GM21529 (cell line): ENCODE measurements around the gene IHH.

ENCODE experiments used
- ATAC-seq: cut with Tn5 transposase; IDR thresholded peaks from one replicate; pipeline ENCODE4 v1.9.1; 2021; ENCODE audit not compliant: unreplicated experiment

The IHH gene

DNA sequence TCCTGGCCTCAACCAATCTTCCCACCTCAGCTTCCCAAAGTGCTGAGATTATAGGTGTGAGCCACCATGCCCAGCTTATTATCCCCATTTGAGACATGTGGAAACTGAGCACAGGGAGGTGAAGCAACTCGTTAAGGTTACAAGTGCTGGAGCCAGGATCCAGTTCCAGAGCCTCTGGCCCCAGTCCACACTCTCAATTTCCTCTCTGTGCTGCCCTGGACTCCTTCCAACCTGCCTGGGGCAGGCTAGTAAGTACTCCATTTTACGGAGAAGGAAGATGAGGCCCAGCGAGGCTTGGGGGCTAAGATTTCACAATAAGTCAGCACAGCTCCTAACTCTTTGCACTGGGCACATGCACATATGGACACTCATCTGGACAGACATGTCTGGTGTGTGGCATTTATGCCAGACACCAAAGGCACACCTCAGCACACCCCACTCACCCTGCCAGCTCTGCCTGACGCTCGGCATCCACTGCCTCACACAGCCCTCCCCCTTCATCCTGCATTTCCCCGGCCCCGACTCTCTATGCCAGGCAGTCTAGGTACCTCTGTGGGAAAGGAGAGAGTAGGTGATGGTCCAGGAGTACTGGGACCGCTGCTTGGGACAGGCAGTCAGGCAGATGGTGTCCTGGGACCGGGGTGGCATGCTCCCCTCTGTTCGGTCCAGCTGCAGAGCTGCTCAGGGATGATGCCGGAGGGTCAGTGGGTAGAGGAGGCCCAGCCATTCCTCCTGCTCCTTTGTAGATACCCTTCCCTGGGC lies 39.9 kb downstream of the IHH start:
- ATAC-seq, result no peak

DNA sequence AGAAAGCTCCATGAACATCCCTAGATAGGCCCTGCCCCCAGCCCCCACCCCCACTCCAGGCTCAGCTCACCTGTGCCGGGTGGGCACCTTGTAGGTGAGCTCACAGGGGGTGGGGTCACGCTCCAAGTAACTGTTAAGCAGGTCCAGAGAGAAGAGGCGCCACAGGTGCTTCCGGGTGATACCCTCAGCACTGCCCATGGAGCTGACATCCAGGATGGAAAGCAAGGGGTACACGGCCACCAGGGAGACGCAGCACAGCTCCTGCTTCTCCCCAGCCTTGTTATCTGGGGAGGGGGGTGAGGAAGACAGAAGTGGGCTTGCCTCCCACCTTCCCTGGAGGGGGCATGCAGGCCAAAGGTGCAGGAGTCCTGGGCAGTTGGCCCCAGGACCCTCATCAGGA lies 41.3 kb downstream of the IHH start:
- ATAC-seq, result no peak

DNA sequence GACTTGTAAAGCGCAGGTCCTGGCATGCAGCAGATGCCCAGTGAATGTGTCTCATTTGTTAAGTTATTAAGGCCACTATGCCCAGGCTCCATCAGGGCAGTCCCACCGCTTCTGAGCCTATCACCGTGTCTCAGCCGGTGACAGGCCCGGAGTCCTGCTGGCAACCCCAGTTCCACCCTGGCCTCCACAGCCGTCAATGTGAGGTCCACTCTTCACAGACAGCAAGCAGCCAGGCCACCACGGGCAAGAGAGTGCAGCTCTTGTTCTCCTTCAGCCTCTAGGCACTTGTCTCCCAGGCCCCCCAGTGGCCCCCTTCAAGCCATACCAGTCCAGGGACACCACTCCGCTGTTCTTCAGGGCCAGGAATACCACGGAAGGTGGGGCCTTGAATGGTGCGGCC lies 42.0 kb downstream of the IHH start:
- ATAC-seq, result no peak

DNA sequence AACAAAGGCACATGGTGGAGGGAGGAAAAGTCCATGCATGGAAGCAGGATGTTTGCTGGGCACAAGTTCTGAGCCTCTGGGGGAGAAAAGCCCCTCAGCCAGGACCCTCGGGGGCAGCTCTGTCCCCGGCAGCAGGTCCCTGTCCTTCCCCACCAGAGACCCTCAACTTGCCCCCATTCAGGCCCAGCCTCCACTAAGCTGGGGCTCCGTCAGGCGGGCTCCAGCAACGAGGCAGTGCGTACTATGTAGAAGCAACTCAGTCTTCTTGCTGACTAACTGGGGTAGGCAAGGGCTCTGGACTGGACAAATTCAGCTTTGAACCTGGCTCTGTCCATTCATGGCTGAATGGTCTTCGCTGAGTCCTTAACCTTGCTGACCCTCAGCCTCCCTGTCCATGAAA lies 42.4 kb downstream of the IHH start:
- ATAC-seq, result no peak

DNA sequence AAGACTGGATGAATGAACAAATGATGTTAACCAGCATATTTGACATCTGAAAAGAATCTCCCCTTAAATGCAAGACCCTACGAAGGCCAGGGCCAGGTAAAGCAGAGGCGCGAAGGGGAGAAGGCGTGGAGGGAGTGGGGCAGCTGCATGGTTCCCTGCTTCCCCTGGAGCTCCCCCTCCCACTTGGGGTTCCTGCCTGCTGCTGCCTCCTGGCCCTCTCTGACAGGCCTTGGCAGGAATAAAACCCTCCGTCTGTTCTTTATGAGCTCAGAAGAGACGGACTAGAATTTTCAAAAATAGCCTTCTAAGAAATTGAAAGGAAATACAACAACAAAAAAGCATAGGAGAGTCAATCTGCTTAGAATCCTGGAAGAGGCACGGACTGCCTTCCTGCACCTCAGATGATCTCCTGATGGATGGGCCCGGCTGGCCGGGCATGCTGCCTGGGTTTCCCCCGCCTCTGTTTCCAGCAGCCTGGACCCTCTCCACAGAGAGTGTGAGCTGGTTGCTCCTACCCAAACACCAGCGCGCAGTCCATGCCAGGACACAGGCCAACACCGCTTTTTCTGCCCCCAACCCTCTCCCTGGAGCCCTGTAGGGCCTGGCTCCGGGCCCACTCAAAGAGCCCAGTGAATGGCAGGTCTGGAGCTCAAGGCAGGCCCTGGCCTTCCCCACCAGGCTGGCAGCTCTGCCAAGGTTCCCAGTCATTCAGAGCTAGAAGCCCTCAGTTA lies 43.4 kb downstream of the IHH start:
- no peak for ATAC-seq

DNA sequence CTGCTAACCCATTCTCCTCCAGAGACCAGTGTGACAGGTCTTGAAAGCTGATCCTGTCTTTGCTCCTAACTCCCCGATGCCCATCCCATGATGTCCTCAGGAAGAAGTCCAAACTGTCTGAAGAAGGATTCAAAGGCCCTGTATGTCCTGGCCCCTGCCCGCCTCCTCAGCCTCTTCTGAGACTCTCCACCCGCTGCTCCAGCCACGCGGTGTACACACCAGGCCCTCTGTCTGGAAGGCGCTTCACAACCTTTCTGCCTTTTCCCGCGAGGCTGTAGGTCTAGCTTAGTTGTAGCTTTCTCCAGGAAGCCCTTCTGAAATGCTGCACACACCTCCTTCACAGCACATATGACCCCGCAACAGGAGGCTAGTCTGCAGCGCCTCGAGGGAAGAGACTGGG lies 44.0 kb downstream of the IHH start:
- no peak for ATAC-seq

DNA sequence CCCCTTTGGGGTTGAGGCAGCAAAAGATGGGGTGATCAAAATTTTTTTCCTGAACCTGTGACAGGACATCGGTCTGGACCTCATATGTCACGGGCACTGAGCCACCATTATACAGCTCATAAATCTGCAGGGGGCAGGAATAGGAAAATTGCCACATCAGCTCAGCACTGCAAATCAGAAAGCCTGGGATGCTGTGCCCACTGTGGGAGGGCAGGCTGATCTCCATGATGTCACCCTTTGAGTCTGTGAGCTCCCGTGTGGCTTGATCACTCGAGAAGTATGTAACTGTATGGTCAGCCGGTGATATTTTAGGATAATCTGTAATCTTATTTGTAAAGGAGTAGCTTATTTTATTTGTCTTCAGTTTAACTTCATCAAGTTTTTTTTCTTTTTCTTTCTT lies 49.8 kb downstream of the IHH start:
- no peak for ATAC-seq

DNA sequence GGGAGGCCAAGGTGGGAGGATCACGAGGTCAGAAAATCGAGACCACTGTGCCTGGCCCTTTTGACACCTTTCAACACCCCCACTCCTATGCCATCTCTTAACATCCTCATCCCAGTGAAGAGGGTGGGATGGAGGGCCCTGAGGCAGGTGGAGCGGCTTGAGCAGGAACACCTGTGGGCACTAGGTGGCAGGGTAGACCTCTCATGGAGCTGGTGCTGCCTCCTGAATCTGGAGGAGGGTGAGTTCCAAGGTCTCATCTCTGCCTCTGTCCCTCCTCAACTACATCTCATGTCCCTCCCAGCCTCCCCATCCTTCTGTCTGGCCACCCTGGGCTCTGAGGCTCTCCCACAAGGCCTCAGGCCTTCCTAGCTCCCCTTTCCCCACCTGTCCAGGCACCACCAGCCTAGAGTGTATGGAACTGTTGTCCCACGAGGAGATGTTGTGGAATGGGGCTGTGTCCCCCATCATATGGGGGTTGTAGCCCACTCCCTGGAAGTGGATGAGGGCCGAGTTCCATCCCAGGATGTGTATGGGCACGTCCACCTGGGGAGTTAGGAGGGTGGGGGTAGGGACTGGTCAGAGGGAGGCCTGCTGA lies 50.5 kb downstream of the IHH start:
- no peak for ATAC-seq

DNA sequence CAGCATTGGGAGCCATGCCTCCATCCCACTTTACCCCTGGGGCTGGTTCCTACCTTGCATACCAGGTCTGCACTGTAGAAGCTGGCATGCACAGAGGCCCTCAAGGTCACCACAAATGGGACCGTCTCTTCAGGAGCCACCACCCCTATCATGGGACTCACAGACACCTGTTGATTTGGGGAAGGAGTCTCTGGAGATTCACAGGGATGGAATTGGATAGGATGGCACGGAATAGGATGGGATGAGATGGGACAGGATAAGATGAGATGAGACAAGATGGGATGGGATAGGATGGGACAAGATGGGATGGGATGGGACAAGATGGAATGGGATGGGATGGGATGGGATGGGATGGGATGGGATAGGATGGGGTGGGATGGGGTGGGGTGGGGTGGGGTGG lies 51.4 kb downstream of the IHH start:
- ATAC-seq, result no peak
